ENCODE measurements around the gene SNCAIP.

SNCAIP gene

GRCh38 chr5:122426301-122426700 lies 114.3 kb downstream of the SNCAIP start:
- DNase-seq (ENCODE audit: low spot score) = no peak

GRCh38 chr5:122427621-122428020 lies 115.6 kb downstream of the SNCAIP start:
- DNase-seq (ENCODE audit: low spot score) = no peak

DNA sequence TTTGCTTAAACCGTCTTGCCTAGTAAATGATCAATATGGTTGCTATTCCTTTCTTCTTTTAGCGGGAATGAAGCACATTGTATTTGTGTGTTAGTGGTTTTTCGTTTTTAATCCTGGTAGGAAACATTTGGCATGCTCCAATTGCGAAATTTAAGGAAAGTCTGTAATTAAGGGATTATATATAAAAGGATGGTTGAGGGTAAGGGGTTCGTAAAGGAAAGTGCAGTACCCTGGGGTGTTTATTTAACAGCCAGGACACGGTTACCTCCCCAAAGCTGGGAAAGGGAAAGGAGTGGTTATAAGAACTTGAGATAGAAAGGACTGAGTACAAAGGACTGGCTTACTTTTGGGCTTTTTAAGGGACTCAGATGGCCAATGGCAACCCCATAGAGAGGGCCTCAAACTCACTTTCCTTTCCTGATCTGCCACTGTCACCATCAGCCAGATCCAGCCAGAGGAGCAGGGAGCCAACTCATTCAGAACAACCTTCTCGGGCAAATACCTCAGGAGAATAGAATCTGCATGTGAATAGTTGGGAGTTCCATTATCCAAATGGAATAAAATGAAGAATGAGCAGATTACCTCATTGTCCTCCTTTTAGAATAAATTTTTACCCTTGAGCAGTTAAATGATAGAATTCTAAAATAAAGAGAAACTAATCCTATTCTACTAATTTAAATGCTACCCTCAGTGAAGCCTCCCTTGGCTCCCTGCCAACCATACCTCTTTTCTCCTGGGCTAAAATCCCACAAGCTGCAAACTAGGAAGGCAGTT lies 117.7 kb downstream of the SNCAIP start:
- DNase-seq (ENCODE audit: low spot score) = peak; percentile 13

DNA sequence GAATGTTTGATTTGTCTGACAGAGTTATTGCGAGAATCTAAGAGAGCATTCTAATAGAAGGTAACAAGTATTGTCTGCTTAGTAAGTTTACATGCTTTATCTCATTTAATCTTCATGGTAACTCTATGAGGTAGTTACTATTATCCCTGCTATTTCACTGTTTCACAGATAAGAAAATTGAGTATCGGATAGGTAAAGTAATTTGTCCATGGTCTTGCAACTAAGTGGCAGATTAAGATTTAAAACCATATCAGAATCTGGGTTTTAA lies 118.2 kb downstream of the SNCAIP start:
- DNase-seq (ENCODE audit: low spot score) = no peak

GRCh38 chr5:122431298-122431697 lies 119.3 kb downstream of the SNCAIP start:
- DNase-seq (ENCODE audit: low spot score) = no peak

DNA sequence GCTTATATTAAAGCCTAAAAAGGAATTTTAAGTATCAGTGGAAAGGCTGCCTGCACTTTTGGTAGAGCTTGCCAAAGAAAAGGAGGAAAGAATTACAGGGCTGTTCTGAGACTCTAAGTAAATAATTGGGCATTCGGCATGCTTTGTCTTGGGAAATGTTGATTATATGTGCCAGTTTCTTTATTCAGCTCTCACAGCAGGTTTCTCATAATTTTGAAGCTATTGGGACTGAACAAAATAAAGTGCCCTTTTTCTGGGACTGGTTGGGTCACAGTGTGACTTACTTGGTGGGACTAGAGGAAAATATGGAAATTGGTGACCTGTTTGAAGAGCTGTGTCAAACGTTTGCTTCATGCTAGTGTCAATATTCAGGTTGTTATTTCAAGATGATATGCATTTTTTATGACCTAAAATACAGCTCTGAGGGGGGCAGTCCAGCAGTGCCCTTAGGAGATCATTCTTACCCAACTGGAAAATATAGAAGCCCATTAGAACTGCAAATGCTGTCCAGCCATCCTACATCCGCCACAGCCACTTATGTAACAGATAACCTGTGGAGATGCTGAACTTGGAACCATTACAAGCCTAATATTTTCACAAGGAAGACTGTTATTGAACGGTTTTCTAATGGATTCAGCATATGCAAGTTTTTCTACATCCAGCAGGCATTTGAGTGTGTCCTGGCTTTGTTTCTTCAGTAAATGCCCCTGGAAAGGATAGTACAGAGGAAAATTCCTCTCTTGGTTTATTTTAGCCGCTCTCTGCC lies 122.4 kb downstream of the SNCAIP start:
- peak; percentile 15 for DNase-seq (ENCODE audit: low spot score)

GRCh38 chr5:122435234-122435633 lies 123.2 kb downstream of the SNCAIP start:
- no peak for DNase-seq (ENCODE audit: low spot score)

- DNase-seq (ENCODE audit: low spot score) = peak; percentile 48
Measured at GRCh38 chr5:122435761-122436160, 123.7 kb downstream of the SNCAIP start.

DNA sequence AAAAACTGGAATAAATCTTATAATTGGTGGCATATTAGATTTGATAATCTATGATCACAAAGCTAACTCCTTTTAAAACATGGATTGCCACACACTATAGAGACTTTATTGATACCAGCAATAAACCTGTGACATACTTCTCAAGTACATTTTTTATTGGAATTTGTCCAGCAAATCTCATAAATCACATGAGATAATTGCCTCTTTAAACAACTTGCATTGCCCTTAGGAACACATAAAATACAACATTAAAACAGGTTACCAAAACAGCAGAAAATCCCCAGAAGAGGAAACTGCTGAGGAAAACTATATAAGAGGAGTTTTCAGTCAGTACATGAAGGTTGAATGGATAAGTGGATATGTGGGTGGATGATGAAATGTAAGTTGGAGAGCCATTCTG lies 124.6 kb downstream of the SNCAIP start:
- DNase-seq (ENCODE audit: low spot score) = no peak

GRCh38 chr5:122439645-122440044 lies 127.6 kb downstream of the SNCAIP start:
- no peak for DNase-seq (ENCODE audit: low spot score)

- no peak for DNase-seq (ENCODE audit: low spot score)
Measured at GRCh38 chr5:122442938-122443337, 130.9 kb downstream of the SNCAIP start.

GRCh38 chr5:122444411-122444810 lies 132.4 kb downstream of the SNCAIP start:
- no peak for DNase-seq (ENCODE audit: low spot score)

- DNase-seq (ENCODE audit: low spot score) = no peak
Measured at GRCh38 chr5:122445070-122445469, 133.0 kb downstream of the SNCAIP start.

GRCh38 chr5:122447072-122447471 lies 135.0 kb downstream of the SNCAIP start:
- no peak for DNase-seq (ENCODE audit: low spot score)

- DNase-seq (ENCODE audit: low spot score) = no peak
Measured at GRCh38 chr5:122447879-122448278, 135.8 kb downstream of the SNCAIP start.

- DNase-seq (ENCODE audit: low spot score) = peak; percentile 15
Measured at GRCh38 chr5:122454541-122454940, 142.5 kb downstream of the SNCAIP start.

GRCh38 chr5:122455939-122456338 lies 143.9 kb downstream of the SNCAIP start:
- no peak for DNase-seq (ENCODE audit: low spot score)

GRCh38 chr5:122457178-122457826 lies 145.3 kb downstream of the SNCAIP start:
- DNase-seq (ENCODE audit: low spot score) = no peak

- no peak for DNase-seq (ENCODE audit: low spot score)
Measured at GRCh38 chr5:122458278-122458872, 146.3 kb downstream of the SNCAIP start.

DNA sequence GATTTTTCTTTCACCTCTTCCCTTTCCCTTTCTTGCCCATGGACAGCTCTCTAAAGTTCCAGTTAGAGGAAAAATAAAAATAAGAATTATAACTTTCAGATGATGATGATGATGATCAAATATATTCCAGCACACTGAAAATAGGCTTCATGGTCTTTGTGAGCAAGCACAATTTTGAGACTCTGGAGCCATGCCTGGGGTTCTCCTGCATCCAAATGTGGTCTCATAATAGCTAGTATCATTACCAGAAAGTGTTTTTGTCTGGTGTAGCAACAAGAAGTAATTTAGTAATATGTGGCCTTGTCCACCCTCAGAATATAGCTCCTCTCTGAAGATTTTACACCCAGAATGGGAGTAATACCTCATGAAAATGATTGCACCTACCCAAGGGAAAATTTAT lies 150.4 kb downstream of the SNCAIP start:
- no peak for DNase-seq (ENCODE audit: low spot score)

GRCh38 chr5:122463221-122463620 lies 151.2 kb downstream of the SNCAIP start:
- no peak for DNase-seq (ENCODE audit: low spot score)

DNA sequence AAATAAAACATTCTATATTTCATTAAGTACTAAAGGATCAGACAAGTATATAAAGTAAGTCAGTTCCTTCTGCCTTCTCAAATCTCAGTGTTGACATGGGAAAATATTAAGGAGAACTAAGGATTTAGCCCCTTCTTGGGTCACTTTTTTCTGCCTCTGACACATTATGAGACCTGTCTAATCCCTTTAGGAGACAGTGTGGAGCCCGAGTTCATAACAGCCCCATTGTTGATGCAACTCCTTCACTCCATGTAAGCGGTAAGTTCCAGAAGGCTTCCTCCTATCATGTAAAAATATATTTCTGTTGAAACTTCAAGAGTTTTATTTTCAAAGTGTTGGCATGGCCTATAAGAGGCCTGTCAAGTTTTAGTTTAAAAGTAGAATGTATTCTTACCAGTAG lies 152.2 kb downstream of the SNCAIP start:
- DNase-seq (ENCODE audit: low spot score) = no peak

Measured in Ammon's horn (tissue), 1 donor.